Retinal pigment epithelial cell (primary cell): ENCODE measurements around the gene RIMBP2.

ENCODE experiments used
- DNase-seq: peaks from one replicate; pipeline ENCODE4 v3.0.0-alpha.2; 2010; ENCODE audit warnings: low read depth
- H3K4me3 ChIP-seq: 2 replicates; pipeline ENCODE4 v1.5.1; 2011; ENCODE audit warnings: mild to moderate bottlenecking, low read length, control low read depth, moderate library complexity
- TF ChIP-seq, protein P1 (sequence below): conservative IDR thresholded peaks from 2 replicates; pipeline ENCODE4 v1.5.1; 2011; ENCODE audit warnings: low read depth, low read length, control low read depth, inconsistent platforms

The RIMBP2 gene

DNA sequence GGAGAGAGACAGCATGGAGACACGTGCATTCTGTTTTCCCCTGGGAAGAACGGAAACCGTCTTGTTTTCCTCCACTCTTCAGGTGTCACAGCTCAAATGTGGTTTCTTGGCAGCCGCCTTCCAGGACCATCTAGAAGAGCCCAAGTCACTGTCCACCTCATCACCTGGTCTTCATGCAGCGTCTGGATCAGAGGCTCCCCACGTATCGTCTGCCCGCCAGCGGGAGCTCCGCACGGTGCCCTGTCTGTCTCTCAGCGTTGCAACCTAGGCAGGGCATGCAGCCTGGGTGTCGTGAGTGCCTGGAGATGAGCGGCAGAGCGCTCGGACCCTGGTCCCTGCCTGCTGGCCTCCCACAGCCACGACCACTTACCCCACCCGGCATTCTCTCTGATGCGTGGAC, 260.9 kb downstream of the RIMBP2 start:
- TF ChIP-seq, protein P1, sequence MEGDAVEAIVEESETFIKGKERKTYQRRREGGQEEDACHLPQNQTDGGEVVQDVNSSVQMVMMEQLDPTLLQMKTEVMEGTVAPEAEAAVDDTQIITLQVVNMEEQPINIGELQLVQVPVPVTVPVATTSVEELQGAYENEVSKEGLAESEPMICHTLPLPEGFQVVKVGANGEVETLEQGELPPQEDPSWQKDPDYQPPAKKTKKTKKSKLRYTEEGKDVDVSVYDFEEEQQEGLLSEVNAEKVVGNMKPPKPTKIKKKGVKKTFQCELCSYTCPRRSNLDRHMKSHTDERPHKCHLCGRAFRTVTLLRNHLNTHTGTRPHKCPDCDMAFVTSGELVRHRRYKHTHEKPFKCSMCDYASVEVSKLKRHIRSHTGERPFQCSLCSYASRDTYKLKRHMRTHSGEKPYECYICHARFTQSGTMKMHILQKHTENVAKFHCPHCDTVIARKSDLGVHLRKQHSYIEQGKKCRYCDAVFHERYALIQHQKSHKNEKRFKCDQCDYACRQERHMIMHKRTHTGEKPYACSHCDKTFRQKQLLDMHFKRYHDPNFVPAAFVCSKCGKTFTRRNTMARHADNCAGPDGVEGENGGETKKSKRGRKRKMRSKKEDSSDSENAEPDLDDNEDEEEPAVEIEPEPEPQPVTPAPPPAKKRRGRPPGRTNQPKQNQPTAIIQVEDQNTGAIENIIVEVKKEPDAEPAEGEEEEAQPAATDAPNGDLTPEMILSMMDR, result no peak
- H3K4me3 ChIP-seq, result no peak overlapping the region
- DNase-seq, result no peak

DNA sequence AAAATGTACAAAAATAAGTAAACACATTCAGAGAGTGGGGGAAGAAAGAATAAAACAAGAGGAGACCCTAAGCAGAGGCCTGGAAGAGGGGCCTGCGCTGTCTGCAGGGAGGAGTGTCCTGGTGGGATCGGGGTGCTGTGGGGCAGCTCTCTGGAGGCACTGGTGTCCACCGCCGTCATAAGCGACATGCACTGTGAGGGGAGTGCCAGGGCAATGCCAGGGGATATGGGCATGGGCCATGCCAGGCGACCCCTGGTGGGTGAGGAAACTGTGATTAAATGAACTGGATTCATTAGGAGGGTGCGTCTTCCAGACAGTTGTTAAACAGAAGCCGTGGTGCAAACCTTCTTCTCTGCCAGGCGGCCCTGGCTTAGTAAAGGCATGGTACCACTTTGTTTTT, 261.8 kb downstream of the RIMBP2 start:
- no peak overlapping the region for H3K4me3 ChIP-seq
- no peak for DNase-seq
- TF ChIP-seq, protein P1, result no peak

DNA sequence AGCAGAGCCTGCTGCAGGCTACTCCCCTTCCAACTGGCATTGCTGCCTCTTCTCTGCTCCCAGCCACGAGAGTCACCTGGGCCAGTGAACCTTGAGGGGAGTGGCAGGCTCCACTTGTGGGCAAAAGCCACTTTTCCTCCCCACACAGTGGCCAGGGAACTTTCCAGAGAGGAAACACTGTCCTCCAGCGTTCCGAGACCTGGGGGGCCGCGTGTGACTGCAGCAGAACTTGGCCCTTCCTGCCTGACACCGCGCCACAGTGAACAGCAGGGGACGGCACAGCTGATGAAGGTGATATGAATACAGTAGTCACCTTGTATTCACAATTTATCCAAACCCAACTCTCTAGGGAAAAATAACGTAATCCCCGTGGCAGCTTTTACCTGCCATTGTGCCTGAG, 263.6 kb downstream of the RIMBP2 start:
- no peak overlapping the region for H3K4me3 ChIP-seq
- DNase-seq, result no peak
- TF ChIP-seq, protein P1, result no peak

DNA sequence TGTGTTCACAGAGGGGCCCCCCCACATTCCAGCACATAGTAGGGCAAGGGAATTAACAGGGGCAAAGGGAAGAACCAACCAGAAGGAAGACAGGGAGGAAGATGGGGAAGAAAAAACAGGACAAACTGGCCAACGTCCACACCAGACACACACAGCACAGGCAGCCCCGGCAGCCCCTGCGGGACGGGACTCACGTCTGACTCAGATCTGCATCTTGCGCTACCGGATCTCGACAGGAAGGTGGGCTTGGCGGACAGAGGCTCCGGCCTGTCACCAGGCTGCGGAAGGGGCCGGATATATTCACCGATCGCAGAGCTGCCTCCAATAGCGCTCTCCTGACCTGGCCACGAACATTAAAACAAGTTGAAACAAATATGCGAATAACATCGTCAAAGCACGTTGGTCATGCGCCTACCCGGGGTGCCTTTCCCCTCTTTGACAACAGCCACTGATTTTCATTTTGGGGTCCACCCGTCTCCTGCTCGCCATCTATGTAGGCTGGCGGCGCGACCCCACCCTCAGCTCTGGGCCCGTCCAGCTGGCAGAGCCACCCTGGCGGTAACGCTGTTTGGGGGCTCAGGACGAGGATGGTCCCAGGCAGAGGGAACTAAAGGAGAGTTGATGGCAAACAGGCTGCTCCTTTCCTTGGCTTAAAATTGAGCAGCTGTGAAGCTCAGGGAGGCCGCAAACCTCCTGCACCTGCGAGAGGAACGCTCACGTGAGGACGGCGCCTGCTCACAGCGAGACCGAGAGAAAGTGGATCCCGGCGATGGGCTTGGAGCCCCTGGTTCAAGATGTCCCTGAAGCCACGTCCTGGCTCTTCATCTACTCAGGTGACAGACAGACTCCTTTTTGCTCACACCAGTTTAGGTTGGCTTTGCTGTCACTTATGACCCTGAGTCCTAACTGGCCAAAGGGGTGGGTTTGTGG, 264.8 kb downstream of the RIMBP2 start:
- TF ChIP-seq, protein P1, result no peak
- no peak for DNase-seq
- no peak overlapping the region for H3K4me3 ChIP-seq

DNA sequence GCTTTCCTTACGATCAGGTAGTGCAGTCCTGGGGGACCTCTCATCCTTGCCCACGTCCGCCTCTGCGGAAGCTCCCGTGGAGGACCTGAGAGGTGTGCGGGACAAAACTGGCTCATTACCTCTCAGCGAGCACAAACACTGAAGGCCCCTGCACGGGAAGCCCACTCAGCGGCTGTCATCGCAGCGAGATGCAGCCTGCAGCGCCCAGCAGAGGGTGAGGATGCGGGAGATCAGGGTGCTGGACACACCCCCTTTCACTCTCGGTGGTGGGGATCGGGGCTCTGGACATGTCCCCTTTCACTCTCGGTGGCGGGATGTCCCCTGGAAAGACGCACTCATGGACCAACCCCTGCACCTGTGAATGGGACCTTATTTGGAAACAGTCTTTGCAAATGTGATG, 266.8 kb downstream of the RIMBP2 start:
- no peak for DNase-seq
- TF ChIP-seq, protein P1, result no peak
- no peak overlapping the region for H3K4me3 ChIP-seq

DNA sequence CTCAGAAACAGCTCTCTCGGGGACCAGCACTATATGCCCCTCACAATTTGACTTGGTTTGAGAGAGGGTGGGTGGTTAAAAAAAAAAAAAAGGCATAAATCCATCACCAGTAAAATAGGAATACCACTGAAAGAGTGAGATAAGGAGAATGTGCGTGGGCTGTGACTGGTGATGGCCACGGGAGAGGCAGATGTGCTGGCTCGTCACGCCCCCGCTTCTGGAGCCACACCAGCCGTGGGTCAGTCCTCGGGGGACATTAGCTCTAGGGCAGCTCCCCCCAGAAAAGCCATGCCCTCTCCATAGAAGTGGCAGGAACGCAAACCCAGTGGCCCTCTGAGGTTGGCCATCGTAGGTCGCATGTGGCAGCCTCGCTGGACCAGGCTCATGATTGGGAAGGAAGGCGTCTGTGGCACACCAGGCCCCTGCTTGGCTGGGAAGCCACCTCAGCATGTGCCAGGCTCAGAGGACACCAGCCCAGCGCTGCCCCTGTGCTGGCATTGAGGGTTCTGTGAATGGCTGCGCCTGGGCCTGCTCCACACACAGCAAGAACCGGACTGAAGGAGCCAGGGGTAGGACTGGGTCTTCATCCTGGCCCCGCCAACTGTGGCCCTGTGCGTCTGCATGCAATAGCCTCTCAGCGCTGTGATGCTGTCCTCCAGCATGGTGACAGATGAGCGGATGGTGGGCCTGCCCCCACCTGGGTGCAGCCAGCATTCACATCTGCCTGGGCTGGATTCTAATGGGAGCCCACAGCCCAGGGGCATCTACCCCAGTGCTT, 267.9 kb downstream of the RIMBP2 start:
- no peak overlapping the region for H3K4me3 ChIP-seq

More for the DNA sequence above, 267.9 kb downstream of the RIMBP2 start:
- no peak for DNase-seq
- TF ChIP-seq, protein P1, result no peak
